Renal pelvis (tissue), 12 donors: ENCODE results near the gene RAPGEF2. TPM values are rescaled to one million over a fixed set of nuclear protein-coding genes. Genes with fewer than 3 reads are reported as not detected.
"Not testable (repeated sequence)": the region's sequence is repeated elsewhere in the genome, so short reads cannot be mapped to it uniquely, and the experiment has no call there.

Experiments
- DNase-seq: peaks from one replicate; pipeline ENCODE4 v3.0.0-alpha.2; 2013
- long read RNA-seq, 16 experiments: transcript quantifications; one replicate each; lab custom pipeline, GENCODE V29; 2026
- polyA plus RNA-seq, 3 donors: library from polyadenylated mRNA; unstranded; fragments of 120-200 nt; gene quantifications; one replicate each; pipeline ENCODE4 v1.2.1, GENCODE V29; 2013; ENCODE audit not compliant: insufficient read length in 3 of 3

The RAPGEF2 gene, protein sequence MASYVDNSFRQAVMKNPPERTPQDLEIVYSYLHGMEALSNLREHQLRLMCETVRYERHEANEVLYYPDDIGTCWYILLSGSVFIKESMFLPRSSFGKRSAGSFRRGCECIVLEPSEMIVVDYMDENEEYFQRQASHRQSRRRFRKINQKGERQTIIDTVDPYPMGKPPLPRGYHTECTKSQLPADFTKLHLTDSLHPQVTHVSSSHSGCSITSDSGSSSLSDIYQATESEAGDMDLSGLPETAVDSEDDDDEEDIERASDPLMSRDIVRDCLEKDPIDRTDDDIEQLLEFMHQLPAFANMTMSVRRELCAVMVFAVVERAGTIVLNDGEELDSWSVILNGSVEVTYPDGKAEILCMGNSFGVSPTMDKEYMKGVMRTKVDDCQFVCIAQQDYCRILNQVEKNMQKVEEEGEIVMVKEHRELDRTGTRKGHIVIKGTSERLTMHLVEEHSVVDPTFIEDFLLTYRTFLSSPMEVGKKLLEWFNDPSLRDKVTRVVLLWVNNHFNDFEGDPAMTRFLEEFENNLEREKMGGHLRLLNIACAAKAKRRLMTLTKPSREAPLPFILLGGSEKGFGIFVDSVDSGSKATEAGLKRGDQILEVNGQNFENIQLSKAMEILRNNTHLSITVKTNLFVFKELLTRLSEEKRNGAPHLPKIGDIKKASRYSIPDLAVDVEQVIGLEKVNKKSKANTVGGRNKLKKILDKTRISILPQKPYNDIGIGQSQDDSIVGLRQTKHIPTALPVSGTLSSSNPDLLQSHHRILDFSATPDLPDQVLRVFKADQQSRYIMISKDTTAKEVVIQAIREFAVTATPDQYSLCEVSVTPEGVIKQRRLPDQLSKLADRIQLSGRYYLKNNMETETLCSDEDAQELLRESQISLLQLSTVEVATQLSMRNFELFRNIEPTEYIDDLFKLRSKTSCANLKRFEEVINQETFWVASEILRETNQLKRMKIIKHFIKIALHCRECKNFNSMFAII (N-terminal part only)
- polyA plus RNA-seq: 10 to 100 TPM; 47.2 to 52.4 (median 48.4) TPM
- long read RNA-seq, donor 1, partial matches to known transcripts: 15 of 15 reads
- long read RNA-seq, donor 1, other reads (novel, unspliced or antisense): 0 of 15 reads
- long read RNA-seq, donor 2, partial matches to known transcripts: 10 of 10 reads
- long read RNA-seq, donor 2, other reads (novel, unspliced or antisense): 0 of 10 reads
- long read RNA-seq, donor 3: 0 reads
- long read RNA-seq, donor 4, partial matches to known transcripts: 14 of 14 reads
- long read RNA-seq, donor 4, other reads (novel, unspliced or antisense): 0 of 14 reads
- long read RNA-seq, donor 5, partial matches to known transcripts: 5 of 5 reads
- long read RNA-seq, donor 5, other reads (novel, unspliced or antisense): 0 of 5 reads
- long read RNA-seq, donor 6: 0 reads
- long read RNA-seq, donor 7, partial matches to known transcripts: 0 of 1 reads
- long read RNA-seq, donor 7, other reads (novel, unspliced or antisense): 0 of 1 reads
- long read RNA-seq, donor 8: 0 reads
- long read RNA-seq, donor 9: 0 reads
- long read RNA-seq, donor 10, partial matches to known transcripts: 5 of 5 reads
- long read RNA-seq, donor 10, other reads (novel, unspliced or antisense): 0 of 5 reads
- long read RNA-seq, donor 11, partial matches to known transcripts: 11 of 11 reads
- long read RNA-seq, donor 11, other reads (novel, unspliced or antisense): 0 of 11 reads
- long read RNA-seq, donor 12: 0 reads
- long read RNA-seq, donor 13: 0 reads
- long read RNA-seq, donor 14, partial matches to known transcripts: 16 of 16 reads
- long read RNA-seq, donor 14, other reads (novel, unspliced or antisense): 0 of 16 reads
- long read RNA-seq, donor 15: 0 reads
- long read RNA-seq, donor 16: 0 reads

DNA sequence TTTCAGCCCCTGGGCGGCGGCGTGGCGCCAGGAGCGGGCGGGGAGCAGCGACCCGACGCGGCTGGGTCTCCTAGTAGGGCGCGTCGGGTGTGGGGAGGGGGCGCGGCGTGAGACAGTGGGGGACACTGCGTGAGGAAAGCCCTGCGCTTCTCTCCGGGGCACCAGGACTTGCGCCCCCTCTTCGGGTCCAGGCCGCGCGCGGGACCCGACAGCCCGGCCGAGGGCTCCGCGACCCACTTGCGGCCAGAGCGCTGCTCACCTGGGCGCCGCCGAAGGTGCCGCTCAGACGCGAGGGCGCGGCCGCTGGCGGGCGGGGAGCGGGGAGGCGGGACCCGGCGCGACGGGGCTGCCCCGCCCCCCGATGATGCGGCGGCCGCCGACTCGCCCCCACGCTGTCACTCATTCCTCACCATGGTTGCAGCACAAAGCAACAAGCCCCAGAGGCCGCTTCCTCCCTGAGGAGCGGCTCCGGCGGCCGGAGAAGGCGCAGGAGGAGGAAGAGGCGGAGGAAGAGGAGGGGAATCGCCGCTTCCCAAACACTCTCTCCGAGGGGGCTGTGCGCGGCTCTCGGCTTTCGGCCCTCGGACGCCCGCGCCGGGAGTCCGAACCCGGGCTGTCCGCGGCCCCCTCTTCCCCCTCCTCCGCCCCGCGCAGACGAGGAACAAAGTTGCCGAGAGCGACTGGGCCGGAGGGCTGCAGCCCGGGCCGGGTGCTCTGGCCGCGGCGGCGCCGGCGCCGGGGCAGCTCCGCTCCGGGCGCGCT, at the start of gene RAPGEF2:
RAPGEF2 (plus strand) TSS at position 458 of the 762 bp plus-strand sequence. CDS start 1,084 bp downstream, outside the sequence.
- DNase-seq: peak; percentile 94

DNA sequence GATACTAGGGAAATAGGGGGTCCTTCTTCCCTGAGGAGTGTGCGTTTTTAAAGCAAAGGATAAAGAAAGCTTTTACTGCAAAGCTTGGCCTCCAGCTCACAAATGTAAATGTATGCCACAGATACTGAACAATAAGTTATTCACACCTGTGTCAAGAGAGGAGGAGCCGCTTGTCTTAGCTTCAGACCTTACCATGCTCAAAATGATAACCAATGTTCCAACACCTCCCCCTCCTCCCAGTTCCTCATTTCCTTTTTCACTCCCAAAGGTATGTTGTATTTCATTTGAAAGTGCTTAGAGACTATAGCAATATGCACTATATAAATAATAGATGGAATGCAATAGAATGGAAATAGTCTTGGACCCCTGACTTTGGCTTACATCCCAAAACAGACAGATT, 47.0 kb upstream of the RAPGEF2 start:
- no peak for DNase-seq

GRCh38 chr4:159060161-159060560, 42.7 kb upstream of the RAPGEF2 start:
- no peak for DNase-seq

- no peak for DNase-seq
These were observed 40.5 kb upstream of the RAPGEF2 start for GRCh38 chr4:159062381-159062780.

GRCh38 chr4:159065513-159066240, 37.2 kb upstream of the RAPGEF2 start:
- no peak for DNase-seq

- not testable (repeated sequence) for DNase-seq
These were observed 34.7 kb upstream of the RAPGEF2 start for GRCh38 chr4:159068139-159068538.

- DNase-seq: no peak
These were observed 33.0 kb upstream of the RAPGEF2 start for GRCh38 chr4:159069922-159070321.

GRCh38 chr4:159070742-159071141, 32.1 kb upstream of the RAPGEF2 start:
- no peak for DNase-seq

DNA sequence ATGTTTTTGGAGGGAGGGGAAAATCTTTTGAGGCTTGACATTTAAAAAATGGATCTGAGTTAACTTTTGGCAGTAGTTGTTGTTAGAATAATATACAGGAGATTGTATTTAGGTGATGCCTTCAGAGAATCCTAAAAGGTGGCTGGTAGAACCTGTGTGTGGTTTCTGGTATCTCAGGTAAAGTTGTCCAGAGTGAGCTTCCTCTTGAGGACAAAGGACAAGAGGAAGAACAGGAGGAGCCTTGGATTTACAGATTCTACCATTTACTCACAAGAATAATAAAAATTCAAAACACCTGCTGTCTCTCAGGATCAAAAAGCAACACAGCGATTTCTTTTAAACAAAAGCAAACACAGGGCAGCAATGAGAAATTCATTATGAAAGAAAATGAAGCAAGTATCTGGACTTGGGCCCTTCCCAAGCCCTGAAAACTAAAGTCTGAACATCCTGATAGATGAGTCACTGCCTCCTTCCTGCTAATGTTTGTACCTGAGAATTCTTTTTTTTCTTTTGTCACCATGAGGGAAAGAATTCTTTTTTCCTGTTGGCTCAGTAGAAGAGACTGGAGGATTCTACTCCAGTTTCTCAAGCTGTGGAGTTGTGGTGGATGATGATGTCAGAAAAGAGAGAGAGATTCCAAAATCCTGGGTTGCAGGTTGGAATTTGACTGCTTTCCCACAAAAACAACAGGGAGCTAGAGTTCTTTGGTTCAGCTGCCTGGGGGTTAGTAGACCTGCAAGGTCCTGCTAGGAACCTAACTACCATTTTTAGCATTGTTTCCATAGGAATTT, 31.5 kb upstream of the RAPGEF2 start:
- DNase-seq: no peak

- DNase-seq: no peak
These were observed 30.7 kb upstream of the RAPGEF2 start for GRCh38 chr4:159071969-159072765.

DNA sequence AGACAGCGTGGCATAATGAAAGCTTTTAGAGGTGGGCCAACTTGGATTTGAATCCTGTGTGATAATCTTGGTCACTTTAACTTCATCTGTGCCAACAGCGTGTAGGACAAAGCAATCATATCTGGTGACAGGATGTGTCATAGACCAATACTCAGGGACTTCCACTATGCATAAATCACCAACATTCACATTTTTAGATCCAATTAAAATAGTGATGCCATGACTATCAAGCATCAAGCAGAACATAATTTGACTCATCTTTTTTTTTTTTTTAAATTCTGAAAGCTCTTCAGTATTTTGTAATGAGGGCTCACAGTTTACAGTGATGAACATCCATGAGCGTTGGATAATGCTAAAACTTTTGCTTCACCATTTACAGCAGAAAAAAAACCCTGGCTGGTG, 27.3 kb upstream of the RAPGEF2 start:
- no peak for DNase-seq

DNA sequence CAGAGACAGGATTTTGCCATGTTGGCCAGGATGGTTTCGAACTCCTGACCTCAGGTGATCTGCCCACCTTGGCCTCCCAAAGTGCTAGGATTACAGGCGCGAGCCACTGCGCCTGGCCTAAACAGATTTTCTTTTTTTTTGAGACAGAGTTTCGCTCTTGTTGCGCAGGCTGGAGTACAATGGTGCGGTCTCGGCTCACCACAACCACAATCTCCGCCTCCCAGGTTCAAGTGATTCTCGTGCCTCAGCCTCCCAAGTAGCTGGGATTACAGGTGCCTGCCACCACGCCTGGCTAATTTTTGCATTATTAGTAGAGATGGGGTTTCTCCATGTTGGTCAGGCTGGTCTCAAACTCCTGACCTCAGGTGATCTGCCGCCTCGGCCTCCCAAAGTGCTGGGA, 25.9 kb upstream of the RAPGEF2 start:
- DNase-seq: not testable (repeated sequence)

DNA sequence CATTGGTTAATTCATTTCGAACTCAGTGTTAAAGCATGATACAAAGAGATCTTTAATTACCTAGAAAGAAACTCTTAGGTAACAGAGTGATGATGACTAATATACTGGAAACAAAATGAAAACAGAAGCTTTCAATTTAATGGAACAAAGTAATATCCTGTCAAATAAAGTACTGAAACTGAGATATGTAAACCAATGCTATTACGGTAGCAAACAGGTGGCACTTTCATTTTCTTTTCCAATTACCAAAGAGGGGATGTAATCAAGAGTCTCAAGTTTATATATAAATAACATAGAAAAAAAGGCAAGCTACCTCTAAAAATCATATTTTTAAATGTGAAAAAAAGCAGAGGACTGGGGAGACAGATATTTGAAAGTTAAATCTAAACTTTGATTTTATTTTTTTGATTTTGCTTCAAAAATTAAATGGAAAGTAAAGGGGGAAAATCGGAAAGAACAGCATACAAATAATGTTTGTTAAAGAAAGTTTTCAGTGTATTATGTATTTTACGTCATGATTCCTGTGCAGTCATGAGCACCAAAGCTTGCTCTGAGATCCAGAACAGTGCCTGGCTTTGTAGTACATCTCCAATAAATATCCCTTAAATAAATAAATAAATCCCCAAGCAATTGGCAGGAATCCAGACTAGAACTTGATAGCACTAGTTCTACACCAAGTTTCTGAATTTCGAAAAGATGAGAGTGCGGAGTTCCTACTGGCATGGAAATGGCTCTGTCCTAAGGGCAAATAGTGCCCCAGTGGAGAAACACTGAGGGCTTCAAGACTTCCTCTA, 25.0 kb upstream of the RAPGEF2 start:
- DNase-seq: no peak

- DNase-seq: no peak
These were observed 23.8 kb upstream of the RAPGEF2 start for GRCh38 chr4:159079074-159079473.

- DNase-seq: no peak
These were observed 16.3 kb upstream of the RAPGEF2 start for GRCh38 chr4:159086606-159087005.

- DNase-seq: no peak
These were observed 12.6 kb upstream of the RAPGEF2 start for GRCh38 chr4:159090255-159090654.

DNA sequence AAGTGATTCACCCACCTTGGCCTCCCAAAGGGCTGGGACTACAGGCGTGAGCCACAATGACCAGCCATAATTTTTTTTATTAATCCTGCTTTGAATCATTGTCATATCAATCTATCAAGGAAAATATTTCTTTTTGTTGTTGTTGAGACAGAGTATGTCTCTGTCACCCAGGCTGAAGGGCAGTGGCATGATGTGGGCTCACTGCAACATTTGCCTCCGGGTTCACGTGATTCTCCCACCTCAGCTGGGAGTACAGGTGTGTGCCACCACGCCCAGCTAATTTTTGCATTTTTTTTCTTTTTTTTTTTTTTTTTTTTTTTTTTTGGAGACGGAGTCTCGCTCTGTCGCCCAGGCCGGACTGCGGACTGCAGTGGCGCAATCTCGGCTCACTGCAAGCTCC, 8.7 kb upstream of the RAPGEF2 start:
- not testable (repeated sequence) for DNase-seq
